Liver (tissue), 9 donors: ENCODE results near the gene PRDM10. TPM values are rescaled to one million over a fixed set of nuclear protein-coding genes. Genes with fewer than 3 reads are reported as not detected.

Experiments used
- DNase-seq: peaks from one replicate; pipeline ENCODE4 v3.0.0-alpha.2; 2017; ENCODE audit warnings: low spot score
- H3K27ac ChIP-seq, 2 donors: one replicate each; pipeline ENCODE4 v1.7.0; 2013; ENCODE audit warnings: inconsistent platforms in 2 of 2, low read length in 2 of 2, control low read depth in 1 of 2, low read depth in 1 of 2, mild to moderate bottlenecking in 1 of 2
- H3K27me3 ChIP-seq, 4 donors: one replicate each; pipeline versions ENCODE4 v1.6.1 to v1.7.0; 2013; ENCODE audit warnings: low read length in 3 of 4, inconsistent platforms in 1 of 4, mild to moderate bottlenecking in 1 of 4, moderate library complexity in 1 of 4; ENCODE audit not compliant: control insufficient read depth in 4 of 4, insufficient read depth in 4 of 4
- H3K36me3 ChIP-seq, 4 donors: one replicate each; pipeline versions ENCODE4 v1.6.1 to v1.7.0; 2013; ENCODE audit warnings: low read length in 3 of 4, mild to moderate bottlenecking in 3 of 4, low read depth in 1 of 4, moderate library complexity in 1 of 4; ENCODE audit not compliant: control insufficient read depth in 4 of 4, insufficient read depth in 3 of 4
- H3K4me1 ChIP-seq, 4 donors: one replicate each; pipeline versions ENCODE4 v1.6.1 to v1.7.0; 2013; ENCODE audit warnings: low read length in 3 of 4, mild to moderate bottlenecking in 3 of 4, moderate library complexity in 1 of 4; ENCODE audit not compliant: control insufficient read depth in 4 of 4, insufficient read depth in 4 of 4
- H3K4me3 ChIP-seq, 3 donors: one replicate each; pipeline versions ENCODE4 v1.6.1 to v1.7.0; 2013; ENCODE audit warnings: low read length in 3 of 3, control low read depth in 1 of 3, low read depth in 1 of 3, mild to moderate bottlenecking in 1 of 3
- H3K9ac ChIP-seq, 2 donors: one replicate each; pipeline ENCODE4 v1.7.0; 2013; ENCODE audit warnings: low read length in 2 of 2, mild to moderate bottlenecking in 2 of 2, moderate library complexity in 2 of 2, control low read depth in 1 of 2, low read depth in 1 of 2
- H3K9me3 ChIP-seq, 4 donors: one replicate each; pipeline versions ENCODE4 v1.6.1 to v1.7.0; 2013; ENCODE audit warnings: low read length in 3 of 4; ENCODE audit not compliant: control insufficient read depth in 4 of 4
- ATF3 ChIP-seq: IDR thresholded peaks from 2 replicates; pipeline ENCODE4 v1.6.1; 2016; ENCODE audit warnings: antibody characterized with exemption
- EGR1 ChIP-seq, 2 donors: IDR thresholded peaks; 2 replicates each; pipeline ENCODE4 v1.6.1; 2016 to 2018; ENCODE audit warnings: antibody characterized with exemption in 2 of 2, low read depth in 2 of 2
- FOXA1 ChIP-seq: IDR thresholded peaks from 2 replicates; pipeline ENCODE4 v1.6.1; 2016; ENCODE audit warnings: antibody characterized with exemption
- FOXA2 ChIP-seq: IDR thresholded peaks from 2 replicates; pipeline ENCODE4 v1.6.1; 2016; ENCODE audit warnings: antibody characterized with exemption
- GABPA ChIP-seq, 2 donors: IDR thresholded peaks in 1 of 2; conservative IDR thresholded peaks in 1 of 2; 2 replicates each; pipeline ENCODE4 v1.6.1; 2016; ENCODE audit warnings: antibody characterized with exemption in 2 of 2, mild to moderate bottlenecking in 1 of 2, moderate library complexity in 1 of 2
- HNF4A ChIP-seq, 2 donors: conservative IDR thresholded peaks; 2 replicates each; pipeline ENCODE4 v1.6.1; 2016; ENCODE audit warnings: antibody characterized with exemption in 2 of 2, mild to moderate bottlenecking in 2 of 2
- HNF4G ChIP-seq: IDR thresholded peaks from 2 replicates; pipeline ENCODE4 v1.6.1; 2016; ENCODE audit warnings: antibody characterized with exemption
- JUND ChIP-seq, 2 donors: IDR thresholded peaks; 2 replicates each; pipeline ENCODE4 v1.6.1; 2016; ENCODE audit warnings: antibody characterized with exemption in 2 of 2
- MAX ChIP-seq: IDR thresholded peaks from 2 replicates; pipeline ENCODE4 v1.6.1; 2016; ENCODE audit warnings: antibody characterized with exemption
- NR2F2 ChIP-seq: IDR thresholded peaks from 2 replicates; pipeline ENCODE4 v1.6.1; 2016; ENCODE audit warnings: antibody characterized with exemption
- RAD21 ChIP-seq, 2 donors: IDR thresholded peaks; 2 replicates each; pipeline ENCODE4 v1.6.1; 2016; ENCODE audit warnings: antibody characterized with exemption in 2 of 2, mild to moderate bottlenecking in 2 of 2
- RXRA ChIP-seq, 2 donors: IDR thresholded peaks; 2 replicates each; pipeline ENCODE4 v1.6.1; 2017 to 2018; ENCODE audit warnings: antibody characterized with exemption in 2 of 2, mild to moderate bottlenecking in 1 of 2
- TAF1 ChIP-seq: conservative IDR thresholded peaks from 2 replicates; pipeline ENCODE4 v1.6.1; 2016; ENCODE audit warnings: antibody characterized with exemption, mild to moderate bottlenecking
- YY1 ChIP-seq: IDR thresholded peaks from 2 replicates; pipeline ENCODE4 v1.6.1; 2016; ENCODE audit warnings: antibody characterized with exemption, mild to moderate bottlenecking
- WGBS: extraction: QIAGEN DNeasy Blood & Tissue Kit; methylation state at CpG from one replicate; pipeline ENCODE4 v1.1.7; 2013; 5-methylcytosine and 5-hydroxymethylcytosine counted together
- polyA plus RNA-seq, 2 donors: library from polyadenylated mRNA; stranded (reverse) in 1 of 2; unstranded in 1 of 2; fragments of 200-250 nt in 1 of 2; fragments of >200 nt in 1 of 2; fragmentation: Nextera tagmentation in 1 of 2; extraction: Ambion mirVana in 1 of 2; gene quantifications; one replicate each; pipeline versions ENCODE4 v1.2.1 to v1.2.3, GENCODE V29; 2013 to 2015
- total RNA-seq, 2 donors: library from RNA; depleted of rRNA; stranded (reverse); fragments of >200 nt; gene quantifications; one replicate each; pipeline ENCODE4 v1.2.3, GENCODE V29; 2014
- TF ChIP-seq, protein P1 (sequence below): fragments of 150-350 bp; IDR thresholded peaks from 2 replicates; pipeline ENCODE4 v1.5.1; 2017; ENCODE audit warnings: improper control_type of control experiment, low read depth, low read length; ENCODE audit not compliant: missing input control
- TF ChIP-seq, protein P2 (sequence below): IDR thresholded peaks from 2 replicates; pipeline ENCODE4 v1.6.1; 2016; ENCODE audit warnings: antibody characterized with exemption, mild to moderate bottlenecking
- TF ChIP-seq, protein P3 (sequence below): IDR thresholded peaks from 2 replicates; pipeline ENCODE4 v1.6.1; 2016; ENCODE audit warnings: antibody characterized with exemption
- donor health status: healthy.
- donor health status: healthy.
- donor health status: healthy.
- donor health status: healthy.
- donor health status: healthy.

Gene PRDM10
- total and polyA plus RNA-seq, 4 donors, result 1.4 to 7.2 (median 3.9) TPM

DNA sequence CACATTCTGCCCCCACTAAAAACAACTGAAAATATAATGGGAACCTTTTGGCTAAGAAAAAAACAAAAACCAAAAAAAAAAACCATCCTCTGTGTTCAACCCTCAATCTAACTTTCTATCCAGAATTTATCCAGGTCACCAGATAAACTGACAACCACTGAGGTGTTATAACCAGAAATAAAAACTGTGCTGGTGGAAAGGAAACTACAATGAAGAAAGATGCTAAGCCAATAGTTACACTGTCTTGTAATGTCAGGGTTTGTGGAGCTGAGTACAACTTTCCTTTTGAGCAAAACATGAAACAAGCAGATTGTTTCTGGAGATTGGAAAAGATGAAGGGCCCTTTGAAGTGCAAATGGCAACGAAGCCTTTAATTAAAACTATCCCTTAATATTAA lies 50.8 kb downstream of the PRDM10 start:
- no peak overlapping the region for H3K27ac ChIP-seq
- TF ChIP-seq FOXA1 (no peak), NR2F2 (no peak), EGR1 (IDR thresholded peaks at IDR 0.05; ENCODE audit: low read depth in 2 of 2) (no peak), HNF4G (no peak), FOXA2 (no peak), RXRA (IDR thresholded peaks at IDR 0.05) (no peak), JUND (IDR thresholded peaks at IDR 0.05) (no peak), RAD21 (IDR thresholded peaks at IDR 0.05) (no peak), MAX (no peak), TAF1 (no peak), HNF4A (conservative IDR thresholded peaks at IDR 0.05) (no peak), ATF3 (no peak), GABPA (IDR thresholded peaks at IDR 0.05 in 1 of 2, conservative IDR thresholded peaks at IDR 0.05 in 1 of 2) (no peak), YY1 (no peak)
- TF ChIP-seq, protein P1, sequence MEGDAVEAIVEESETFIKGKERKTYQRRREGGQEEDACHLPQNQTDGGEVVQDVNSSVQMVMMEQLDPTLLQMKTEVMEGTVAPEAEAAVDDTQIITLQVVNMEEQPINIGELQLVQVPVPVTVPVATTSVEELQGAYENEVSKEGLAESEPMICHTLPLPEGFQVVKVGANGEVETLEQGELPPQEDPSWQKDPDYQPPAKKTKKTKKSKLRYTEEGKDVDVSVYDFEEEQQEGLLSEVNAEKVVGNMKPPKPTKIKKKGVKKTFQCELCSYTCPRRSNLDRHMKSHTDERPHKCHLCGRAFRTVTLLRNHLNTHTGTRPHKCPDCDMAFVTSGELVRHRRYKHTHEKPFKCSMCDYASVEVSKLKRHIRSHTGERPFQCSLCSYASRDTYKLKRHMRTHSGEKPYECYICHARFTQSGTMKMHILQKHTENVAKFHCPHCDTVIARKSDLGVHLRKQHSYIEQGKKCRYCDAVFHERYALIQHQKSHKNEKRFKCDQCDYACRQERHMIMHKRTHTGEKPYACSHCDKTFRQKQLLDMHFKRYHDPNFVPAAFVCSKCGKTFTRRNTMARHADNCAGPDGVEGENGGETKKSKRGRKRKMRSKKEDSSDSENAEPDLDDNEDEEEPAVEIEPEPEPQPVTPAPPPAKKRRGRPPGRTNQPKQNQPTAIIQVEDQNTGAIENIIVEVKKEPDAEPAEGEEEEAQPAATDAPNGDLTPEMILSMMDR, result no peak
- TF ChIP-seq, protein P2, sequence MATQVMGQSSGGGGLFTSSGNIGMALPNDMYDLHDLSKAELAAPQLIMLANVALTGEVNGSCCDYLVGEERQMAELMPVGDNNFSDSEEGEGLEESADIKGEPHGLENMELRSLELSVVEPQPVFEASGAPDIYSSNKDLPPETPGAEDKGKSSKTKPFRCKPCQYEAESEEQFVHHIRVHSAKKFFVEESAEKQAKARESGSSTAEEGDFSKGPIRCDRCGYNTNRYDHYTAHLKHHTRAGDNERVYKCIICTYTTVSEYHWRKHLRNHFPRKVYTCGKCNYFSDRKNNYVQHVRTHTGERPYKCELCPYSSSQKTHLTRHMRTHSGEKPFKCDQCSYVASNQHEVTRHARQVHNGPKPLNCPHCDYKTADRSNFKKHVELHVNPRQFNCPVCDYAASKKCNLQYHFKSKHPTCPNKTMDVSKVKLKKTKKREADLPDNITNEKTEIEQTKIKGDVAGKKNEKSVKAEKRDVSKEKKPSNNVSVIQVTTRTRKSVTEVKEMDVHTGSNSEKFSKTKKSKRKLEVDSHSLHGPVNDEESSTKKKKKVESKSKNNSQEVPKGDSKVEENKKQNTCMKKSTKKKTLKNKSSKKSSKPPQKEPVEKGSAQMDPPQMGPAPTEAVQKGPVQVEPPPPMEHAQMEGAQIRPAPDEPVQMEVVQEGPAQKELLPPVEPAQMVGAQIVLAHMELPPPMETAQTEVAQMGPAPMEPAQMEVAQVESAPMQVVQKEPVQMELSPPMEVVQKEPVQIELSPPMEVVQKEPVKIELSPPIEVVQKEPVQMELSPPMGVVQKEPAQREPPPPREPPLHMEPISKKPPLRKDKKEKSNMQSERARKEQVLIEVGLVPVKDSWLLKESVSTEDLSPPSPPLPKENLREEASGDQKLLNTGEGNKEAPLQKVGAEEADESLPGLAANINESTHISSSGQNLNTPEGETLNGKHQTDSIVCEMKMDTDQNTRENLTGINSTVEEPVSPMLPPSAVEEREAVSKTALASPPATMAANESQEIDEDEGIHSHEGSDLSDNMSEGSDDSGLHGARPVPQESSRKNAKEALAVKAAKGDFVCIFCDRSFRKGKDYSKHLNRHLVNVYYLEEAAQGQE, result no peak
- TF ChIP-seq, protein P3, sequence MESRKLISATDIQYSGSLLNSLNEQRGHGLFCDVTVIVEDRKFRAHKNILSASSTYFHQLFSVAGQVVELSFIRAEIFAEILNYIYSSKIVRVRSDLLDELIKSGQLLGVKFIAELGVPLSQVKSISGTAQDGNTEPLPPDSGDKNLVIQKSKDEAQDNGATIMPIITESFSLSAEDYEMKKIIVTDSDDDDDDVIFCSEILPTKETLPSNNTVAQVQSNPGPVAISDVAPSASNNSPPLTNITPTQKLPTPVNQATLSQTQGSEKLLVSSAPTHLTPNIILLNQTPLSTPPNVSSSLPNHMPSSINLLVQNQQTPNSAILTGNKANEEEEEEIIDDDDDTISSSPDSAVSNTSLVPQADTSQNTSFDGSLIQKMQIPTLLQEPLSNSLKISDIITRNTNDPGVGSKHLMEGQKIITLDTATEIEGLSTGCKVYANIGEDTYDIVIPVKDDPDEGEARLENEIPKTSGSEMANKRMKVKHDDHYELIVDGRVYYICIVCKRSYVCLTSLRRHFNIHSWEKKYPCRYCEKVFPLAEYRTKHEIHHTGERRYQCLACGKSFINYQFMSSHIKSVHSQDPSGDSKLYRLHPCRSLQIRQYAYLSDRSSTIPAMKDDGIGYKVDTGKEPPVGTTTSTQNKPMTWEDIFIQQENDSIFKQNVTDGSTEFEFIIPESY, result no peak
- 96% methylated on average over 1 of the region's 1 CpG for WGBS
- no peaks in the 10 kb centered on the region for H3K27me3 ChIP-seq
- no peaks in the 10 kb centered on the region for H3K9me3 ChIP-seq
- no peaks in the 10 kb centered on the region for H3K4me1 ChIP-seq
- no peak for DNase-seq
- H3K36me3 ChIP-seq, result peaks cover 0 to 3% (median 2%) of the 10 kb centered on the region in 4 donors
- no peak overlapping the region for H3K9ac ChIP-seq
- H3K4me3 ChIP-seq, result no peak overlapping the region
